ENCODE results near the gene ZC3HAV1L.
"Not testable (repeated sequence)": the region's sequence is repeated elsewhere in the genome, so short reads cannot be mapped to it uniquely, and the experiment has no call there.

Gene ZC3HAV1L

GRCh38 chr7:139051655-139052054, 15.8 kb upstream of the ZC3HAV1L start:
- no peak for DNase-seq

GRCh38 chr7:139049936-139050335, 14.1 kb upstream of the ZC3HAV1L start:
- no peak for DNase-seq

GRCh38 chr7:139049111-139049510, 13.3 kb upstream of the ZC3HAV1L start:
- DNase-seq, result no peak

GRCh38 chr7:139047970-139048369, 12.1 kb upstream of the ZC3HAV1L start:
- no peak for DNase-seq

GRCh38 chr7:139046143-139046542, 10.3 kb upstream of the ZC3HAV1L start:
- no peak for DNase-seq

GRCh38 chr7:139044813-139045794, 9.3 kb upstream of the ZC3HAV1L start:
- DNase-seq, result no peak

- no peak for DNase-seq
These were observed 8.3 kb upstream of the ZC3HAV1L start for GRCh38 chr7:139043823-139044812.

GRCh38 chr7:139041378-139042085, 5.7 kb upstream of the ZC3HAV1L start:
- no peak for DNase-seq

- DNase-seq, result no peak
These were observed 2.8 kb upstream of the ZC3HAV1L start for GRCh38 chr7:139038691-139039090.

GRCh38 chr7:139036901-139037300, 1.1 kb upstream of the ZC3HAV1L start:
- no peak for DNase-seq

- peak; percentile 58 for DNase-seq
These were observed 822 bp downstream of the ZC3HAV1L start for GRCh38 chr7:139034855-139035585.

GRCh38 chr7:139034336-139034735, 1.5 kb downstream of the ZC3HAV1L start:
- no peak for DNase-seq

GRCh38 chr7:139033346-139034114, 2.3 kb downstream of the ZC3HAV1L start:
- DNase-seq, result no peak

GRCh38 chr7:139032473-139032872, 3.4 kb downstream of the ZC3HAV1L start:
- DNase-seq, result no peak

GRCh38 chr7:139029353-139029752, 6.5 kb downstream of the ZC3HAV1L start:
- DNase-seq, result no peak

- no peak for DNase-seq
These were observed 9.3 kb downstream of the ZC3HAV1L start for GRCh38 chr7:139026551-139026950.

GRCh38 chr7:139025861-139026260, 10.0 kb downstream of the ZC3HAV1L start:
- not testable (repeated sequence) for DNase-seq

- DNase-seq, result no peak
These were observed 12.8 kb downstream of the ZC3HAV1L start for GRCh38 chr7:139023076-139023475.

GRCh38 chr7:139022286-139022685, 13.6 kb downstream of the ZC3HAV1L start:
- no peak for DNase-seq

GRCh38 chr7:139018910-139019309, 16.9 kb downstream of the ZC3HAV1L start:
- no peak for DNase-seq

GRCh38 chr7:139016931-139017511, 18.8 kb downstream of the ZC3HAV1L start:
- peak; percentile 73 for DNase-seq

Data from islet precursor cell (in vitro differentiated cells).